ENCODE data around the gene KIF1A.

The KIF1A gene

DNA sequence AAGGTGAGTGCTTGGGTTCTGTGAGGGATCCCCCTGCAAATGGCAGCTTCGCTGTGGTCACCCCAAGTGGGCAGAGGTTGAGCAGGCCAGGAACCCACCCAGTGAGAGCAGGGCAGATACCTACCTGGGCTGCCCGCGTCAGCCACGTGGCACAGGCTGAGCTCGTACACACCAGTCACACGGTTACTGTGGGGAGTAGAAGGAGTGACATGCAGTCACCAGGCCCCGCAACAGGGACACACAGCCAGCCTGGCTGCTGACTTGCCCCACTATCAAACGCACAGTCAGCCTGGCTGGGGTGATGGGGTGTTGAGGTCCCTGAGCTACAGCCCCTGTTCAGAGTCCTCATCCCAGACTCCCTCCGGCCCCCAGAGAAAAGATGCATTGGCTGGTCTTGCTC is 96.2 kb downstream of the KIF1A start:
- H3K27ac ChIP-seq, result no peak overlapping the region

GRCh38 chr2:240722796-240723735 is 97.0 kb downstream of the KIF1A start:
- no peak overlapping the region for H3K27ac ChIP-seq
- no peak for DNase-seq (ENCODE audit: low read depth, low spot score)

More for the DNA sequence above, 96.2 kb downstream of the KIF1A start:
- DNase-seq (ENCODE audit: low read depth, low spot score), result no peak

- no peak for DNase-seq (ENCODE audit: low read depth, low spot score)
Observed at GRCh38 chr2:240722376-240722775, 97.6 kb downstream of the KIF1A start.

DNA sequence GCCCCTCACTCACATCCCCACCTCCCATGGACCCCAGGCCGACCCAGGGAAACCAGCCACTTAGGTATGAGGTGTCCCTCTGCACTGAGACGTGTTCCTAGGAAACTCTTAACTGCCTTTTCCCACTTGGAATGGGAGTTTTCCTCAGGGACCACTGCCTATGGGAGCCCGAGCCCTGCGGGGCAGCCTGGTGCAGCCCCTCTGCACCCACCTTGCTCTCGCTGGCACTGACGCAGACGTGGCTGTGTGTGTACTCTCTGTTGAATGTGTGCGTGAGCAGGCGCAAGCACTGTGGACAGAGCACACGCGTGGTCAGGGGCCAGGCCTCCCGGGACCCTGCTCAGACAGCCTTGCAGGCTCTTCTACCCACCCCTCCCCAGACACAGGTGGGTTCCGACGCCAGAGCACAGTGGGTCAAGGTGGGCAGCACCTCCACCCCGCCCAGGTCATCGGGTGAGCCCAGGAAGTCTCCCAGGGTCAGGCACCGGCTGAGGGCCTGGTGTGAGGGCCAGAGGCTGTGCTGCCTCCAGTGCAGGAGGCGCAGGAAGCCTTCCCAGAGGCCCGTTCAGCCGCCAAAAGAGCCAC is 98.3 kb downstream of the KIF1A start:
- no peak overlapping the region for H3K27ac ChIP-seq
- no peak for DNase-seq (ENCODE audit: low read depth, low spot score)

More at GRCh38 chr2:240722376-240722775, 97.6 kb downstream of the KIF1A start:
- H3K27ac ChIP-seq, result no peak overlapping the region

DNA sequence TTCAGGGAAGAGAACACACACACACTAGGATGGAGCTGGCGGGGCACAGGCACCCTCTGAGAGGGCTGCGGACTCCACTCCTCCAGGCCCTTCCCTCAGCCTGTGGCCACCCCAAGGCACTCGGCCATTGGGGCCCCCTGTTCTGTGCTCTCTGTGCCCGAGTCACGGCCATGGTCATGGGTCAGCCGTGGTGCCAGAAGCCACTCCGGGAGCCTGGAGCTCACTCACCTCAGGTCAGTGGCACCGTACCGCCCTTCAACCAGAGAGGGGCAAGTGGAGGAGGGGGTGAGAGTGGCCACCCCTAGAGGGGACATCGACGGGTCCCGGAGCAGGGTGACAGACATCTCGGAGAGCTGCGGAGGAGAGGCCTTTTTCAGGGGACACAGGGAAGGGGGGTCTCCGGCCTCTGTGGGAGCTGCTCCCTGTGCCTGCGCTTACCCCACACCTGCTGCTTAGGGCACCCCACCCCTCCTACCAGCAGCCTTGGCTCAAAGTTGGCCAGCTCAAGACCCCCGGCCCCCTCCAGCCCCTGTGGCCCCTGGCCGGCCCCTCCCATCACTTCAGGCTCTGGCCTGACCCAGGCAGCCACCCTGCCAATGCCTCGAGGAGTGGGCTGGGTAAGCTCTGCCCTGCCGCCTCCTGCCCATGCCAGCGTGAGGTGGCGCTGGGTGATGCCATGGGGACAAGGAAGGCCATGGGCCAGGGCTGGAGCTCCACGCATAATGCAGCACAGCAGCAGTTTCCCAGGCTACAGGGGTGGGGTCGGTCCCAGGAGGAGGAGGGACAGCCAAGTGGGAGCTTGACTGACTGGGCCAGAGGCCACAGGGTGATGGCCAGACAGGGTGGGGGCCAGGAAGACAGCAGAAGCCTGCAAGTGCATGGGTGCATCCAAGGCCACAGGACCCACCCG is 99.1 kb downstream of the KIF1A start:
- H3K27ac ChIP-seq, result no peak overlapping the region
- no peak for DNase-seq (ENCODE audit: low read depth, low spot score)

DNA sequence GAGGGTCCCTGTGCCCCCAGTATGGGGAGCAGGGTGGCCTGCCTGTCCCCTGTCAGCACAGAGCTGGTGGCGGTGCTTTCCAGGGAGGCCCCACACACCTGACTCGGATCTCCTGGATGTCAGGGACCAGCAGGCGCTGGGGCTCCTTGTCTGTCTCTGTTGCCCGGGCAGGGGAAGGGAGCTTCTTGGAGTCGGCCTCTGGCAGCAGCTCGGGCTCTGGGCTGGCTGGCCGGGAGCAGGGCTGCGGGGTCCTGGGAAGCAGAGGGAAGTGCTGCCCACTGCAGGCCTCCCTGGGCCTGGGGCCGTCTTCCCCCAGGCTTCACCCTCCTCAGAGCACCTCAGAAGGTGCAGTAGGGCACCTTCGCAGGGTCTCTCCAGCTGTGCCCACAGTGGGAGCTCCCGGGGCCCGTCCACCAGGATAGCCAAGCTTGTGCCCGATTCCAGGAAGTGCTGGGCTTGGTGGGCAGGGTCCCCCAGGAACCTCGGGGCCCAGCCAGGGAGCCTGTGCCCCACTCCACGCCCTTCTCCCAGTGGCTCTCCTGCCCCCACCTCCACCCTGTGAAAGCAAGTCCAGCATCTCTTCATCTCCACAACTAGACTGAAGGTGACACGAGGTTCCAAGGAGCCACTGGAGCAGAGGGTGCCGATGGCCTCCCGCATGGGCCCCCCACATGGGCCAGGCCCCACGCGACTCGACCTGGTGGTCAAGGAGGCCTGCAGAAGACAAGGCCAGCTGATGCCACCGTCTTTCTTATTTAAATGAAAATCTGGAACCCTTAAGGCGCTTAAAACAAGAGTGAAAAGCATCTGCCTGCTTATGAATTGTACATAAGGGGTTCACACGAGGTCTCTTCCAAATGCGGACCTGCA is 100.1 kb downstream of the KIF1A start:
- H3K27ac ChIP-seq, result no peak overlapping the region
- no peak for DNase-seq (ENCODE audit: low read depth, low spot score)

GRCh38 chr2:240718896-240719490 is 101.0 kb downstream of the KIF1A start:
- H3K27ac ChIP-seq, result no peak overlapping the region

DNA sequence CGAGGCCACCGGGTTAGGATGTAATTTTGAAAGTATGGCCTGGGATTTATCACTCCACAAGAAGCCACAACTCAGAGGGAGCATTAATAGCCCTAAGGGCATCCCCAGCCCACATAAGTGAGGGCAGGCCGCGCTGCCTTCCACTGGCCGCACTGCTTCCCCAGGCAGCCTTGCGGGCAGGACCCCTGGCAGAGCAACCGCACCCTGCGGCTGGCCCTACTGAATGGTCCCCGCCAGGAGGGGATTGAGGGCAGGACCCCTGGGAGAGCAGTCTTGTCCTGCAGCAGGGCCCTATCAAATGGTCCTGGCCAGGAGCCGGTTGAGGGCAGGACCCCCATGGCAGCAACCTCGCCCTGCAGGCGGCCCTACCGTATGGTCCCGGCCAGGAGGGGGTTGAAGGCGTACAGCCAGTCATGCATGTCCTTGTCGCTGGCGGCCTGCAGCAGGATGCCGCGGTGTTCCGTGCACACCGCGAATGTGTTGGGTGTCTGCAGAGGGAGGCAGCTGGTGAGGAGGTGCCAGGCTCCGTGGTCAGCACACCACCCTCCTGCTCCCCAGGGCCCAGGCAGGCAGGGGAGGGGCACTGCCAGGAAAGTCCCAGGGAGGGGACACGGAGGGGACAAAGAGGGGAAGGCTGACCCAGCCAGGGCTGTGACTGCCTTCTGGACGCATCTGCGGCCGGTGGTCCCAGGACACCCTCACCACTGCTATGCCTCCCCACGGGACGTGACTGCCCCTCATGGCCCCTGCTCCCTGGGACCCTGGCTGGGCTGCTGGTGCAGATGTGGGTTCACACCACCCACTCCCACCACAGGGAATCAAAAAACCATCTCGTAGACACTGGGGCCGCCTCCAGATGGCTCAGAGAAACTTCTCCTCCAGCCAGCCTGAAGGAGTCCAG is 102.1 kb downstream of the KIF1A start:
- no peak overlapping the region for H3K27ac ChIP-seq
- DNase-seq (ENCODE audit: low read depth, low spot score), result no peak

More at GRCh38 chr2:240718896-240719490, 101.0 kb downstream of the KIF1A start:
- DNase-seq (ENCODE audit: low read depth, low spot score), result no peak

DNA sequence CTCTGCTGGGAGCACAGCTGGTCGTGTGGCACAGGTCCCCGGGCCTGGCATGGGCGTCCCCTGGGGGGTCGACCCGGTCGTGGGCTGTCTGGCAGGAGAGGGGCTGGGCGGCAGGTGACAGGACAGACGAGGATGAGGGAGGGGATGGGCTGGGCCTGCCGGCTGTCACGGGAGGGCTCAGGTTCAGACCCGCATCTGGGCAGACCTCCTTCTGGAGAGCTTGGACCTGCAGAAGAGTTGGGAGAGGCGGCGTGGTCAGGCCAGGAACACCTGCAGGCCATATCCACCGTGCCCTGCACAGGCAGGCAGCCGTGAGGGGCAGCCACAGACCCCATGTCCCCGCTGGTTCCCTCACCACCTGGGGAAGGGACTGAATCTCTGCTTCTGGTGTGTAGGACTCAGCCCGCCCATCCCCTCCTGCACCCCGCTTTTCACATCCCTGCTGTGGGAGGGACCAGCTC is 102.8 kb downstream of the KIF1A start:
- DNase-seq (ENCODE audit: low read depth, low spot score), result no peak
- no peak overlapping the region for H3K27ac ChIP-seq

- no peak overlapping the region for H3K27ac ChIP-seq
Observed at GRCh38 chr2:240716130-240716798, 103.8 kb downstream of the KIF1A start.

DNA sequence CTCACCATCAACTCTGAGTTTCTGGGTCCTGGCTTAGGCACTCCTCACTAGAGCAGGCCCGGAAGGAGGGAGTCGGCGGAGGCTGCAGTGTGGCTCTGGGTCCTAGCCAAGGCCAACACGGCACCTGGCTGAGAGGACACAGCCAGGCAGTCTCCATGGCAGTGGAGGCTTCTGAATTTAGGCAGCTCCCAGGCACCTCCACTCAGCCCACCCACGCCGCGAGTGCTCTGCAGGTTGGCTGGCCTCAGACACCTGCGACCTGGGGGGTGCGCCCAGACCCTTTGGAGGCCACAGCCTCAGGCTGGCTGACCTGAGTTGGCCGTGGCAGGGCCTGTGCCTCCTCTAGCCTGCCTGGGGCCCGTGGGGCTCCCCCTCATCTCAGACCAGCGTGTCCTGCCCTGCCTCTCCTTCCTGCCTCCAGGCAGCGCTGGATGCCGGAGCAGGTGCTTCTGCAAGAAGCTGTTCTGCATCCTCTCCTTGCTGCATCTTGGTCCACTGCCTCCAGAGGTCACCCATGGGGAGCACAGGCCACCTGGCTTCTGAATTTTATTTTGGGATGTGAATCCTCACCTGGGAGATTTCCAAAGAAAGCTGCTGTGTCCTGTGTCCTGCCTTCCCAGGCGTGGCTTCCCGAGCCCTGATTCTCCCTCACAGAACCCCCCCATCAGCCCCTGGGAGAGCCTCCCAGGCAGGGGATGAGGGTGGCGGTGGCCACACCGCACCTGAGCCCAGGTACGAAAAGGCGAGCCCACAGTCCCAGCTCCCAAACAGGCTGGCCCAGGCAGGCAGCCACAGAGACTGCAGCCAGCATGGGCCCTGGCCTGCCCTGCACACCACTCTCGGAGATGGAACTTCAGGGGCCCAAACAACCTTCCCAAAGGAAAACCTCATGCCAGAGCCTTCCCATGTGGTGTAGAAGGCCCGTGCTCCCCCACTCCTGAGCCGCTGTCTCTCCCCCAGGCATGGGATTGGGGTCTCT is 105.0 kb downstream of the KIF1A start:
- no peak overlapping the region for H3K27ac ChIP-seq
- no peak for DNase-seq (ENCODE audit: low read depth, low spot score)

More at GRCh38 chr2:240716130-240716798, 103.8 kb downstream of the KIF1A start:
- no peak for DNase-seq (ENCODE audit: low read depth, low spot score)

DNA sequence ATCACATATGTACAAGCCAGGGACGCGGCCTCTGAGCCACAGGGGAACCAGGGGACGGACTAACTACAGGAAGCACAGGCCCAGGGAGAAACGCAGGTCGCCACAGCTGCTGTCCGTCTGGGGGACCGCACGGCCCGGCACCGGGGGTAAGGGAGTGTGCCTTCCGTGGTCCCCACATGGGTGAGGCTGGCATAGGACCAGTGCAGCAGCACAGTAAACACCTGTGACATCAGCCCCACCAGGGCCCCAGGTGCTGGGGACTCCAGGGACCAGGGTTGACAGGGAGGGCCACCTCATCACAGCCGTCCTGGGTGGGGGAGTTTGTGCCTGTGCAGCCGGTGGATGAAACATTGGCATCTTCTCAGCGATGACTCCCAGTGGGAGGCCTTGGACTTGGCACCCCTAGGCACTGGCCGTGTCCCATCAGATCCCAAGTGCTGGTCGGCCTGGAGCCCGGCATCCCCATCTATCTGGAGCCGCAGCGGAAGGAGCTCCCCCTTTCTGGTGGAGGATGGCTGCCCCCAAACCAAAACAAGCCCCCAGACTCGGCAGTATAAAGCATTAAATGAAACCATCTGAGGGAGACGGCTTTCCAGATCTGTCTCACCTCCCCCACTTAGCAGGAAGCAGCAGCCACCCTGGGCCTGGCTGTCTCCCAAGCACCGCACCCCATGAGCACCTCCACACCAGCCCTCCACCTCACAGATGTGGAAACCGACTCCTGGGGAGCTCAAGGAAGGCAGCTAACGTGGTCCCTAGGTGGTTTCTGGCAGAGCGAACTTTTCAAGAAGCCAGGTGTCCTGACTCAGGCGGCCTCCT is 105.9 kb downstream of the KIF1A start:
- no peak for DNase-seq (ENCODE audit: low read depth, low spot score)
- H3K27ac ChIP-seq, result no peak overlapping the region

GRCh38 chr2:240713071-240713927 is 106.7 kb downstream of the KIF1A start:
- H3K27ac ChIP-seq, result no peak overlapping the region
- DNase-seq (ENCODE audit: low read depth, low spot score), result no peak

- no peak overlapping the region for H3K27ac ChIP-seq
Observed at GRCh38 chr2:240712121-240712520, 107.9 kb downstream of the KIF1A start.

DNA sequence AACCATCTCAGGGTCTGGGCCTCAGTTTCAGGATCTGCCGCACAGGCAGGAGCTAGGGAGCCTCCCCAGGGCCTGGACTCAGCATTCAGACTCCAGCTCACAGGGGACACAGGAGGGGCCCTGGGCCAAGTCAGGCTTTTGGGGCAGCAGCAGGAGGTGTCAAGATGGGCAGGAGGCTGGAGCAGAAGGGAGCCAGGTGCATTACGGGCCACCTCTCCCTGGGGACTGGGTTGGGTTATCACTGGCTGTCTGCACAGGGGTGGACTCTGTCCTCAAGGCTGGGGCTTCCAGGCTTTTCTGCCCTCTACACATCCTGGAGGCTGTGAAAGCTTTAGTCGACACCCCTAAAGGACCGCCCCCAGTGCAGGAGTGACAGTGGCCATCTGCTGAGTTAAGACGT is 108.3 kb downstream of the KIF1A start:
- DNase-seq (ENCODE audit: low read depth, low spot score), result no peak
- no peak overlapping the region for H3K27ac ChIP-seq

More at GRCh38 chr2:240712121-240712520, 107.9 kb downstream of the KIF1A start:
- DNase-seq (ENCODE audit: low read depth, low spot score), result no peak
